Measurements from ENCODE around the gene SPRY1.

GRCh38 chr4:123404533-123404932 is 7.9 kb downstream of the SPRY1 start:
- TF ChIP-seq CTCF (IDR thresholded peaks at IDR 0.05 in 4 of 5, conservative IDR thresholded peaks at IDR 0.05 in 1 of 5) (no peak), POLR2A (IDR thresholded peaks at IDR 0.05) (no peak)
